ENCODE measurements around the gene NGFR. TPM values are rescaled to one million over a fixed set of nuclear protein-coding genes. Genes with fewer than 3 reads are reported as not detected.

NGFR gene
- total RNA-seq, 4 donors from 2014 or later = 6.5 to 44.6 (median 33.7) TPM

GRCh38 chr17:49488612-49489011 is 6.5 kb upstream of the NGFR start:
- ATAC-seq (ENCODE audit: low FRiP score) = no peak
- no peak for DNase-seq (ENCODE audit: low spot score)
- TF ChIP-seq CTCF (IDR thresholded peaks at IDR 0.05) = no peak

GRCh38 chr17:49489348-49489747 is 5.7 kb upstream of the NGFR start:
- ATAC-seq (ENCODE audit: low FRiP score) (no peak), DNase-seq (ENCODE audit: low spot score) (no peak)
- TF ChIP-seq CTCF (IDR thresholded peaks at IDR 0.05) = no peak

GRCh38 chr17:49490276-49490675 is 4.8 kb upstream of the NGFR start:
- no peak for DNase-seq (ENCODE audit: low spot score)
- no peak for TF ChIP-seq CTCF (IDR thresholded peaks at IDR 0.05)
- ATAC-seq (ENCODE audit: low FRiP score) = no peak

GRCh38 chr17:49491192-49491769 is 3.8 kb upstream of the NGFR start:
- DNase-seq (ENCODE audit: low spot score) (no peak), ATAC-seq (ENCODE audit: low FRiP score) (no peak)
- no peak for TF ChIP-seq CTCF (IDR thresholded peaks at IDR 0.05)

GRCh38 chr17:49494399-49494985 is 601 bp upstream of the NGFR start:
- no peak for TF ChIP-seq CTCF (IDR thresholded peaks at IDR 0.05)
- ATAC-seq (ENCODE audit: low FRiP score) = peak; percentile 11
- DNase-seq (ENCODE audit: low spot score) = no peak

GRCh38 chr17:49495842-49496182 is 719 bp downstream of the NGFR start:
- no peak for TF ChIP-seq CTCF (IDR thresholded peaks at IDR 0.05)
- ATAC-seq (ENCODE audit: low FRiP score) (no peak), DNase-seq (ENCODE audit: low spot score) (no peak)

- DNase-seq (ENCODE audit: low spot score) (peak; percentile 82), ATAC-seq (ENCODE audit: low FRiP score) (peak; percentile 52)
- peak in 1 of 3 donors; percentile 51 for TF ChIP-seq CTCF (IDR thresholded peaks at IDR 0.05)
These were observed 1.2 kb downstream of the NGFR start for GRCh38 chr17:49496183-49496866.

Data from omental fat pad (tissue), 4 donors.